Measurements from ENCODE around the gene FHIT.

- TF ChIP-seq CTCF (IDR thresholded peaks at IDR 0.05; ENCODE audit: poor library complexity), result no peak
- TF ChIP-seq EZH2 (IDR thresholded peaks at IDR 0.05; ENCODE audit: borderline replicate concordance), result no peak
Measured at GRCh38 chr3:59754456-59755129, 1496.7 kb downstream of the FHIT start.

Data from hepatocyte (in vitro differentiated cells).